Stimulated activated CD4-positive, alpha-beta T cell treated with anti-CD3 and anti-CD28 coated beads, Interleukin-1b, Interleukin-23, amount 100 ng/mL, for 24 hours (primary cell): ENCODE measurements around the gene OPN1MW.
"Not testable (repeated sequence)": the region's sequence is repeated elsewhere in the genome, so short reads cannot be mapped to it uniquely, and the experiment has no call there.

Experiments
- DNase-seq, 4 experiments: peaks; one replicate each; pipeline ENCODE4 v3.0.0-alpha.2; 2020; ENCODE audit warnings: low read depth in 4 of 4, low spot score in 1 of 4

The OPN1MW gene

GRCh38 chrX:154209670-154210418 is 27.4 kb downstream of the OPN1MW start:
- not testable (repeated sequence) for DNase-seq

- not testable (repeated sequence) for DNase-seq
Observed at GRCh38 chrX:154211057-154211456, 28.7 kb downstream of the OPN1MW start.

- not testable (repeated sequence) for DNase-seq
Observed at GRCh38 chrX:154211499-154211898, 29.1 kb downstream of the OPN1MW start.

- DNase-seq, result not testable (repeated sequence)
Observed at GRCh38 chrX:154219456-154219855, 37.1 kb downstream of the OPN1MW start, which contains the start of gene OPN1MW2. Gene OPN1MW2, plus strand, starts transcription at chrX:154219756. Its CDS starts 60 bp downstream, at chrX:154219816.

DNA sequence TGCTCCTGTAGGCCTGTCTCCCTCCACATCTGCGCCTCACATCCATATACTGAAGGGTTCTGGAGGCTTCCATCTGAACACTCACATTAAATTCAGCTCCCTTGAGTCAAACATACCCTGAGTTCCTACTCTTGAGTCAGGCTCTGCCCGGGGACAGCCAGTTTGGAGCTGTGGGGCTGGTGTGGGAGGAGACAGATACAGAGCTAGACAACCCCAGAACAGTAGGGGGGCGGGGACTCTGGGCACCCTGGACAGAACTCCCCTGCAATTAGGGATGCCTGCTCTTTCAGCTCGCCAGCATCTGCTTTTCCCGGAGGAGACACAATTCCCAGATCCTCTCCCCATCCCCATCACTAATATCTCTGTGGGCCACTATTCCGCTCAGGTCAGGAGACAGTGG is 42.9 kb downstream of the OPN1MW start:
- not testable (repeated sequence) for DNase-seq

GRCh38 chrX:154226706-154227105 is 44.3 kb downstream of the OPN1MW start:
- not testable (repeated sequence) for DNase-seq

GRCh38 chrX:154231443-154231842 is 49.0 kb downstream of the OPN1MW start:
- DNase-seq, result not testable (repeated sequence)

DNA sequence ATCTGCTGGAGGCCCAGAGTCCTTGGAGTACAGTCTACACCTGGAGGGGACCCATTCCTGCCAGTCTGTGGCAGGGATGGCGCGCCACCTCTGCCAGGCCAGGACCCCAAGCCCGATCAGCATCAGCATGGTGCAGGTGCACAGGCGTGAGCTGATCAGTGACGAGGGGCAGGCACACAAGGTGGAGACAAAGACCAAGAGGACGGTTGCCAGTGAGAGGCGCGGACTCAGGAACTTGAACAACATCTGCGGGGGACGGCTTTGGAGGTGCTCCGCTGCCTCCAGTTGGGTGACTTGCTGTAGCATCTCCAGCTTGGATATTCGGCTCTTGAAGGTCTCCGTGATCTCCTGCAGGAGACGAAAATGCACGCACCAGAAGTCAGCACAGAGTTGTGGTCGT is 51.2 kb downstream of the OPN1MW start:
- DNase-seq, result not testable (repeated sequence)

GRCh38 chrX:154238939-154239559 is 56.7 kb downstream of the OPN1MW start:
- DNase-seq, result not testable (repeated sequence)

DNA sequence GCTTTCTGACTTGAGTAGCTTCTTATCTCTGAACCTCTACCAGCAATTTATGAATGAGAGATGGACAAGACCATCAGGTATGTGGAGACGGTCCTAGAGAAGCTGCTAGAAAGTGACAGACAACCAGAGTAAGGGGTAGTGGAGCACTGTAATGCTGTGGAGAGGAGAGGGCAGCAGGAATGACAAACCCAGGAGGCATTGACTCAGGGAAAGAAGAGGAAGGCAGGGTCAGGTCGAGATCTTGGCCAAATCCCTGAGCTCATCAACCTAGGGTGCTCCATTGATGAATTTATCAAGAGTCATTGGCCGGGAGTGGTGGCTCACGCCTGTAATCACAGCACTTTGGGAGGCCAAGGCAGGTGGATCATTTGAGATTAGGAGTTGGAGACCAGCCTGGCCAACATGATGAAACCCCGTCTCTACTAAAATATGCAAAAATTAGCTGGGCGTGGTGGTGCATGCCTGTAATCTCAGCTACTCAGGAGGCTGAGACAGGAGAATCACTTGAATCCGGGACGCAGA is 57.6 kb downstream of the OPN1MW start:
- DNase-seq, result not testable (repeated sequence)
